ENCODE results near the gene TMEM95.

The TMEM95 gene

GRCh38 chr17:7315570-7316235 is 39.3 kb upstream of the TMEM95 start:
- Mint-ChIP-seq H3K36me3 (peaks cover 28% of the 10 kb centered on the region), H3K4me3 (peak overlapping the region; percentile 98), H3K4me1 (peaks cover 29% of the 10 kb centered on the region), H3K9me3 (no peaks in the 10 kb centered on the region), H3K27me3 (no peaks in the 10 kb centered on the region), H3K27ac (peak overlapping the region; percentile 98)
- DNase-seq (ENCODE audit: low spot score in 2 of 2), result no peak
- no peak for ATAC-seq (ENCODE audit: low read depth)

GRCh38 chr17:7317161-7317803 is 37.7 kb upstream of the TMEM95 start:
- Mint-ChIP-seq H3K27me3 (no peaks in the 10 kb centered on the region), H3K36me3 (peaks cover 26% of the 10 kb centered on the region), H3K4me3 (no peak overlapping the region), H3K4me1 (peaks cover 19% of the 10 kb centered on the region), H3K9me3 (no peaks in the 10 kb centered on the region), H3K27ac (no peak overlapping the region)
- DNase-seq (ENCODE audit: low spot score in 2 of 2) (no peak), ATAC-seq (ENCODE audit: low read depth) (no peak)

- no peaks in the 10 kb centered on the region for H3K9me3 Mint-ChIP-seq
- DNase-seq (ENCODE audit: low spot score in 2 of 2) (no peak), ATAC-seq (ENCODE audit: low read depth) (no peak)
- H3K4me3 Mint-ChIP-seq, result no peak overlapping the region
- no peak overlapping the region for H3K27ac Mint-ChIP-seq
- no peaks in the 10 kb centered on the region for H3K27me3 Mint-ChIP-seq
- H3K4me1 Mint-ChIP-seq, result peaks cover 12% of the 10 kb centered on the region
- peaks cover 16% of the 10 kb centered on the region for H3K36me3 Mint-ChIP-seq
Measured at GRCh38 chr17:7318121-7318860, 36.7 kb upstream of the TMEM95 start.

DNA sequence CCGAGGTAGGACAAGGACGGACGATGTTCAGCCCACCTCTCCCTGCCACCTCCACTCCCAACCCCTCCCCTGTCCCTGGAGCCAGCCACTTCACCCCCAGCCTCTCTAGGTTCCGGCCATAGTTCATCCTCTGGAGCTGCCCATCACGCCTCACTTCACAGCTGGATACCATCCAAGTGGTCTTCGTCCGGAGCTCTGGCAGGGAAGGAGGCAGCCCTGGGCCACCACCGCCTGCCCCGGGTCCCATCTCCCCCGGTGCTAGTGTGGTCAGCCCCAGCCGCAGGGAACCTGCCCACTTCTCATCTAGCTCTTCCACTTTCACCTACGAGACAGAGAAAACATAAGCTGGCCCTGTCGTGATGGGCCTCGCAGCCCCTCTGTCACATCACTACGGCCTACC is 33.5 kb upstream of the TMEM95 start:
- Mint-ChIP-seq H3K36me3 (peaks cover 13% of the 10 kb centered on the region), H3K27ac (no peak overlapping the region)

DNA sequence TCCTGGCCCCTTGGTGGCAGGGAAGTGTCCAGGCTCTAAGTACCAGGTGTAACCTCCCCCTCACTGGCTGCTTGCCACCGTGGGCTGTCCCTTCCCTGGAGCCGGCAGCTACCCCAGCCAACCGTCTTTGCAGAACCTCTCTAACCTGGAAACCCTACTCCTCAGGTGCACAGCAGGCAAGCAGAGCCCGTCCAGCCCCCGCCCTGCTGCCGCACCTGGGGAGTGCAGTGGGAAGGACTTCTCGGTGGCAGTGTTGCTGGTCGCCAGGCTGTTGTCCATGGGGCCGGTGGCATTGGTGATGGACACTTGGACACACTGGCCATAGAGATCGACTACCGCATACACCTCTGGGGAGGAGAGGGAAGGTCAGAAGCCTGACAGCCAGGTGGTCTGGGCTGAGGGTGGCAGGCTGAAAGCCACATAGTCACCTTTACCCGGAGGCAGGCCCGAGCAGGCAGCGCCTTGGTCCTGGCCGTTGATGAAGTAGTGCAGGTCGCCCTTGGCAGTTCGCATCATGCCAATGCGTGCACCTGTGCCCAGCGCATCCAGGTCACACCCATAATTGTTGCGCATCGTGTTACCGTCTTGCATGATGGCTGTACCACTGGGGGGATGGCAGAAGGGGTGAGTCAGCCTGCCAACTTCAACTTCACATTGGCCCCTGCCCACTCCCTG is 32.3 kb upstream of the TMEM95 start:
- no peak for ATAC-seq (ENCODE audit: low read depth)
- DNase-seq (ENCODE audit: low spot score in 2 of 2), result no peak
- Mint-ChIP-seq H3K27me3 (no peaks in the 10 kb centered on the region), H3K36me3 (peaks cover 13% of the 10 kb centered on the region), H3K4me3 (no peak overlapping the region), H3K9me3 (no peaks in the 10 kb centered on the region), H3K4me1 (peaks cover 7% of the 10 kb centered on the region), H3K27ac (no peak overlapping the region)

More for the DNA sequence above, 33.5 kb upstream of the TMEM95 start:
- ATAC-seq (ENCODE audit: low read depth) (no peak), DNase-seq (ENCODE audit: low spot score in 2 of 2) (no peak)
- Mint-ChIP-seq H3K9me3 (no peaks in the 10 kb centered on the region), H3K27me3 (no peaks in the 10 kb centered on the region), H3K4me1 (peaks cover 3% of the 10 kb centered on the region), H3K4me3 (no peak overlapping the region)

DNA sequence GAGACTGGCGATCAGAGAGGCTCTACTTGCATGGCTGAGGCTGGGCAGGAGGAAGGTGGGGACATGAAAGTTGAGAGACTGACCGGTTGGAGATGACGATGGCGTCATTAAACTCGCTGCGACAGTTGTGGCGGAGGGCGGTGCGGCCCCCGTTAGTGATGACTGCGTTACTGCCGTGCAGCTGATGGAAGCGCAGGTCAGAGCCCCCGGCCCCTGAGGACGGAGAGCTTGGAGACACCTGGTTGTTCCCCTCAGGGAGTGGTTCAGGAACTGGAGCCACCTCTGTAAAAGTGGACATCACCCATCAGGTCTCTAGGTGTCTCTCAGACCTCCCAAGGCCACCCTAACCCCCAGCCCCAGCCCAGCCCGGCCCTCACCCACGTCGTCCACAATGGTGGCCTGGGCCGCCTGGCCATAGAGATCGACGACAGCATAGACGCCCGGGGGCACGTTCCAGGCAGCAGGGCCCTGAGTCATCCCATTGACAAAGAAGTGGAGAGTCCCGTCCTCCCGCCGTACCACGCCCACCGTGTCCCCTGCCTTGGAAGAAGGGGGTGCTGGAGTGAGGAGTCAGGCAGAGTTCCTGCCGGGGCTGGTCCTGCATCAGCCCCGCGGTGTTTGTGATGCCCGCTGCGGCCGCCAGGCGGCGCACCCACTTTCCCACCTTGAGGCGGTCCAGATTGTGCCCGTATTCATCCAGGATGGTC is 31.1 kb upstream of the TMEM95 start:
- Mint-ChIP-seq H3K27ac (no peak overlapping the region), H3K4me3 (no peak overlapping the region), H3K4me1 (peaks cover 17% of the 10 kb centered on the region), H3K9me3 (no peaks in the 10 kb centered on the region), H3K27me3 (no peaks in the 10 kb centered on the region), H3K36me3 (peaks cover 12% of the 10 kb centered on the region)
- ATAC-seq (ENCODE audit: low read depth) (peak; percentile 53), DNase-seq (ENCODE audit: low spot score in 2 of 2) (peak; percentile 70 to 80)

GRCh38 chr17:7324438-7324779 is 30.5 kb upstream of the TMEM95 start:
- H3K27me3 Mint-ChIP-seq, result no peaks in the 10 kb centered on the region
- ATAC-seq (ENCODE audit: low read depth) (no peak), DNase-seq (ENCODE audit: low spot score in 2 of 2) (no peak)
- no peak overlapping the region for H3K27ac Mint-ChIP-seq
- peaks cover 12% of the 10 kb centered on the region for H3K36me3 Mint-ChIP-seq
- H3K9me3 Mint-ChIP-seq, result no peaks in the 10 kb centered on the region
- H3K4me3 Mint-ChIP-seq, result no peak overlapping the region
- H3K4me1 Mint-ChIP-seq, result peaks cover 17% of the 10 kb centered on the region

DNA sequence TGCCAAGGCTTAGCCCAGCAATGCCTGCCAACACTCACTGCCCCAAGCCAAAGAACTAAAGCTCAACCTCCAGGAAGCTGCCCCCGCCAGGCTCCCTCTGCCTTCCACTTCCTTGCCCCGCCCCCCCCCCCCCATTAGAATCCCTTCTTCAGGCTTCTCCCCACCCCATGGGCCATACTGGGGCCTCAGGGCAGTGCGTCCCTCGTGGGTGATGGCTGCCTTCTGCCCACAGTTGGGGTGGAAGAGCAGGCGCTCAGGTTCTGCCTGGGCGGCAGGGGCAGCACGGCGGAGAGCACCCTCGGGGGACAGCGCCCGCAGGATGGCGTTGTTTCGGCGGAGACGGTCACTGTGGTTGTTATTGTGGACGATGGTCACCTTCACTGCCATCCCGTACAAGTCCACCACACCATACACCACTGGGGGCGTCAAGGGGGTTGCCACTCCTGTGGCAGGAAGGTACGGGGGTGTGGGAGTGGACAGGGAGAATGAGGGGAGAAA is 29.9 kb upstream of the TMEM95 start:
- H3K27ac Mint-ChIP-seq, result no peak overlapping the region
- no peak for DNase-seq (ENCODE audit: low spot score in 2 of 2)
- peaks cover 12% of the 10 kb centered on the region for H3K36me3 Mint-ChIP-seq
- H3K4me1 Mint-ChIP-seq, result peaks cover 17% of the 10 kb centered on the region
- H3K9me3 Mint-ChIP-seq, result no peaks in the 10 kb centered on the region
- ATAC-seq (ENCODE audit: low read depth), result no peak
- H3K4me3 Mint-ChIP-seq, result no peak overlapping the region
- H3K27me3 Mint-ChIP-seq, result no peaks in the 10 kb centered on the region

DNA sequence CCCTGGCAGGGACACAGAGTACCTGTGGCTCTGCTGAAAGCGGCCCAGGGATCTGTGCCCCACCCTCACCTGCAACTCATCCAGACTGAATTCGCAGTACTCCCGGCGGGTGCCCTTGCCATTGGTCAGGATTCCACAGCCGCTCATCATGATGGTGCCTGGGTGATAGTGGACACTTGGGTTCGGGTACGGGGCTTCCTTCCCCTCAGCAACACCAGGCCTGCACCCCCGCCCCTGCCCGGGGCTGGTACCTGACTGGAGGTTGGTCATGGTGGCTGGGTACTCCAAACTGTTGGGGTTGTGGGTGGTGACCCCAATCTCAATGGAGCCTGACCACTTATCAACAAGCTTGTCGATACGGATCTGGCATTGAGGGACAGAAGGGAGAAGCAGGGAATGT is 28.8 kb upstream of the TMEM95 start:
- H3K4me1 Mint-ChIP-seq, result peaks cover 17% of the 10 kb centered on the region
- no peak overlapping the region for H3K27ac Mint-ChIP-seq
- peaks cover 9% of the 10 kb centered on the region for H3K36me3 Mint-ChIP-seq

DNA sequence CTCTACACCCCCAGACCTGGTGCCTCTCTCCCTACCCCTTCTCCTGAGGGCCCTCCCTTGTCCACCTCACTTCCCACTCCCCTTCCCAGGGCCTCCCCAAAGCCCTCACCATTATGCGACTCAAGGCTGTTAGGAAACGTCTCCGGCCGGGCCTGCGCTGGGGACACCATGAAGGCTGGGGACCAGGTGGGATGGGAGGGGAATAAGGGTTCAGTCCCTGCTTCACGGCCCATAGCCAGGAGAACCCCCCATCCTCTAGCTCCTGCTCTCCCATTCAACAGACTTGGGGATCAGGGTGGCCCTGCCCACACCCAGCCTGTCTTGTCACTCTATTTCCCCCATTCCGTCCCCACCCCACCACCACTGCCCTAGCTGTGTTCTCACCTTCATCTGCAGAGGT is 27.9 kb upstream of the TMEM95 start:
- Mint-ChIP-seq H3K4me3 (no peak overlapping the region), H3K36me3 (peaks cover 3% of the 10 kb centered on the region), H3K27me3 (no peaks in the 10 kb centered on the region), H3K27ac (no peak overlapping the region), H3K9me3 (no peaks in the 10 kb centered on the region), H3K4me1 (peaks cover 17% of the 10 kb centered on the region)
- DNase-seq (ENCODE audit: low spot score in 2 of 2) (no peak), ATAC-seq (ENCODE audit: low read depth) (no peak)

More for the DNA sequence above, 28.8 kb upstream of the TMEM95 start:
- DNase-seq (ENCODE audit: low spot score in 2 of 2) (no peak), ATAC-seq (ENCODE audit: low read depth) (no peak)
- Mint-ChIP-seq H3K4me3 (no peak overlapping the region), H3K27me3 (no peaks in the 10 kb centered on the region), H3K9me3 (no peaks in the 10 kb centered on the region)

GRCh38 chr17:7327501-7327900 is 27.5 kb upstream of the TMEM95 start:
- DNase-seq (ENCODE audit: low spot score in 2 of 2) (no peak), ATAC-seq (ENCODE audit: low read depth) (no peak)
- peaks cover 3% of the 10 kb centered on the region for H3K36me3 Mint-ChIP-seq
- H3K27ac Mint-ChIP-seq, result no peak overlapping the region
- no peaks in the 10 kb centered on the region for H3K27me3 Mint-ChIP-seq
- H3K4me1 Mint-ChIP-seq, result peaks cover 22% of the 10 kb centered on the region
- no peak overlapping the region for H3K4me3 Mint-ChIP-seq
- no peaks in the 10 kb centered on the region for H3K9me3 Mint-ChIP-seq

- H3K27me3 Mint-ChIP-seq, result no peaks in the 10 kb centered on the region
- DNase-seq (ENCODE audit: low spot score in 2 of 2) (no peak), ATAC-seq (ENCODE audit: low read depth) (no peak)
- H3K4me3 Mint-ChIP-seq, result peak overlapping the region; percentile 41
- peak overlapping the region; percentile 90 for H3K27ac Mint-ChIP-seq
- no peaks in the 10 kb centered on the region for H3K9me3 Mint-ChIP-seq
- peaks cover 25% of the 10 kb centered on the region for H3K4me1 Mint-ChIP-seq
- H3K36me3 Mint-ChIP-seq, result peaks cover 3% of the 10 kb centered on the region
Measured at GRCh38 chr17:7328009-7328408, 26.9 kb upstream of the TMEM95 start.

- peak; percentile 18 for ATAC-seq (ENCODE audit: low read depth)
- peak within 1 kb of the TSS; percentile 97 for H3K4me3 Mint-ChIP-seq
- no peaks in the 10 kb centered on the region for H3K9me3 Mint-ChIP-seq
- peaks cover 30% of the 10 kb centered on the region for H3K4me1 Mint-ChIP-seq
- H3K27me3 Mint-ChIP-seq, result no peaks in the 10 kb centered on the region
- peak within 1 kb of the TSS; percentile 90 for H3K27ac Mint-ChIP-seq
- H3K36me3 Mint-ChIP-seq, result peaks cover 3% of the 10 kb centered on the region
- DNase-seq (ENCODE audit: low spot score in 2 of 2), result no peak
Measured at GRCh38 chr17:7328840-7329373, 26.0 kb upstream of the TMEM95 start, which contains the start of gene NEURL4. Gene NEURL4 (minus strand): TSS chr17:7329335. CDS start chr17:7329312, 23 bp downstream.
